ENCODE data around the gene GYPC.

Gene GYPC

GRCh38 chr2:126723281-126723815, 67.4 kb downstream of the GYPC start:
- no peak overlapping the region for H3K4me3 ChIP-seq (ENCODE audit: control insufficient read depth, low read depth, low read length)
- no peak for TF ChIP-seq CTCF (IDR thresholded peaks at IDR 0.05; ENCODE audit: control insufficient read depth, insufficient read depth, low read depth, low read length, missing control alignments)
- no peak for DNase-seq (ENCODE audit: low read depth)

- TF ChIP-seq CTCF (IDR thresholded peaks at IDR 0.05; ENCODE audit: control insufficient read depth, insufficient read depth, low read depth, low read length, missing control alignments), result no peak
These were observed 69.6 kb downstream of the GYPC start for GRCh38 chr2:126725580-126725979.

GRCh38 chr2:126729896-126730295, 73.9 kb downstream of the GYPC start:
- no peak overlapping the region for H3K4me3 ChIP-seq (ENCODE audit: control insufficient read depth, low read depth, low read length)
- TF ChIP-seq CTCF (IDR thresholded peaks at IDR 0.05; ENCODE audit: control insufficient read depth, insufficient read depth, low read depth, low read length, missing control alignments), result no peak
- no peak for DNase-seq (ENCODE audit: low read depth)

More at GRCh38 chr2:126725580-126725979, 69.6 kb downstream of the GYPC start:
- no peak for DNase-seq (ENCODE audit: low read depth)
- H3K4me3 ChIP-seq (ENCODE audit: control insufficient read depth, low read depth, low read length), result no peak overlapping the region

GRCh38 chr2:126730655-126731054, 74.7 kb downstream of the GYPC start:
- H3K4me3 ChIP-seq (ENCODE audit: control insufficient read depth, low read depth, low read length), result no peak overlapping the region
- DNase-seq (ENCODE audit: low read depth), result no peak
- no peak for TF ChIP-seq CTCF (IDR thresholded peaks at IDR 0.05; ENCODE audit: control insufficient read depth, insufficient read depth, low read depth, low read length, missing control alignments)

- DNase-seq (ENCODE audit: low read depth), result no peak
- TF ChIP-seq CTCF (IDR thresholded peaks at IDR 0.05; ENCODE audit: control insufficient read depth, insufficient read depth, low read depth, low read length, missing control alignments), result no peak
- no peak overlapping the region for H3K4me3 ChIP-seq (ENCODE audit: control insufficient read depth, low read depth, low read length)
These were observed 75.4 kb downstream of the GYPC start for GRCh38 chr2:126731353-126731752.

- DNase-seq (ENCODE audit: low read depth), result no peak
- no peak for TF ChIP-seq CTCF (IDR thresholded peaks at IDR 0.05; ENCODE audit: control insufficient read depth, insufficient read depth, low read depth, low read length, missing control alignments)
These were observed 76.8 kb downstream of the GYPC start for GRCh38 chr2:126732682-126733245.

More at GRCh38 chr2:126732682-126733245, 76.8 kb downstream of the GYPC start:
- H3K4me3 ChIP-seq (ENCODE audit: control insufficient read depth, low read depth, low read length), result no peak overlapping the region

Measured in AG09309 (cell line).